ENCODE data around the gene MRPL12. TPM values are rescaled to one million over a fixed set of nuclear protein-coding genes. Genes with fewer than 3 reads are reported as not detected.

MRPL12 gene
- total and polyA plus RNA-seq, 2 donors (not counting 1 experiment from before 2014, with no cell fraction given), result 23.8 to 25.6 TPM

Small RNA genes lying within 50 kb of the gene (small RNA-seq; reads per million reads assigned to genes)
- gene MIR6786 (ENCODE audit: insufficient read length, low read depth, low replicate concordance), result not detected

Other genes starting within 250 kb of the MRPL12 start
- gene ACTG1, start 190.6 kb upstream of the MRPL12 start, total RNA-seq, result 773 and 803 TPM in 2 replicates
- 1,677 and 1,778 TPM in 2 replicates for gene ACTG1, start 190.6 kb upstream of the MRPL12 start, polyA plus RNA-seq
- gene FSCN2, start 175.0 kb upstream of the MRPL12 start, total RNA-seq, result 6.3 and 7.4 TPM in 2 replicates
- 7.1 and 12.0 TPM in 2 replicates for gene FSCN2, start 175.0 kb upstream of the MRPL12 start, polyA plus RNA-seq
- gene FAAP100, start 151.0 kb upstream of the MRPL12 start, total RNA-seq, result 60.7 and 62.0 TPM in 2 replicates
- gene FAAP100, start 151.0 kb upstream of the MRPL12 start, polyA plus RNA-seq, result 59.3 and 72.7 TPM in 2 replicates
- 101 and 103 TPM in 2 replicates for gene NPLOC4, start 66.3 kb upstream of the MRPL12 start, total RNA-seq
- gene NPLOC4, start 66.3 kb upstream of the MRPL12 start, polyA plus RNA-seq, result 70.2 and 80.6 TPM in 2 replicates
- gene TSPAN10, start 66.2 kb upstream of the MRPL12 start, total RNA-seq, result 1.1 and 1.6 TPM in 2 replicates
- gene TSPAN10, start 66.2 kb upstream of the MRPL12 start, polyA plus RNA-seq, result 0.34 and 0.45 TPM in 2 replicates
- 0.69 and 0.92 TPM in 2 replicates for gene PDE6G, start 46.8 kb upstream of the MRPL12 start, total RNA-seq
- 1.1 and 1.6 TPM in 2 replicates for gene PDE6G, start 46.8 kb upstream of the MRPL12 start, polyA plus RNA-seq
- 38.6 and 39.5 TPM in 2 replicates for gene OXLD1, start 36.8 kb upstream of the MRPL12 start, total RNA-seq
- gene OXLD1, start 36.8 kb upstream of the MRPL12 start, polyA plus RNA-seq, result 53.5 and 102 TPM in 2 replicates
- gene CCDC137, start 36.6 kb upstream of the MRPL12 start, total RNA-seq, result 36.0 and 41.7 TPM in 2 replicates
- gene CCDC137, start 36.6 kb upstream of the MRPL12 start, polyA plus RNA-seq, result 12.9 and 18.8 TPM in 2 replicates
- gene ARL16, start 19.6 kb upstream of the MRPL12 start, total RNA-seq, result 32.5 and 35.3 TPM in 2 replicates
- gene ARL16, start 19.6 kb upstream of the MRPL12 start, polyA plus RNA-seq, result 61.4 and 101 TPM in 2 replicates
- gene HGS, start 19.4 kb upstream of the MRPL12 start, total RNA-seq, result 184 and 190 TPM in 2 replicates
- 206 and 220 TPM in 2 replicates for gene HGS, start 19.4 kb upstream of the MRPL12 start, polyA plus RNA-seq
- 5.0 and 6.5 TPM in 2 replicates for gene SLC25A10, start 8.9 kb downstream of the MRPL12 start, total RNA-seq
- gene SLC25A10, start 8.9 kb downstream of the MRPL12 start, polyA plus RNA-seq, result 2.9 and 3.9 TPM in 2 replicates
- gene GCGR, start 100.8 kb downstream of the MRPL12 start, total RNA-seq, result not detected in 2 replicates
- not detected in 2 replicates for gene GCGR, start 100.8 kb downstream of the MRPL12 start, polyA plus RNA-seq
- gene MCRIP1, start 129.9 kb downstream of the MRPL12 start, total RNA-seq, result 69.7 and 74.3 TPM in 2 replicates
- gene MCRIP1, start 129.9 kb downstream of the MRPL12 start, polyA plus RNA-seq, result 59.2 and 84.0 TPM in 2 replicates
- gene PPP1R27, start 131.7 kb downstream of the MRPL12 start, total RNA-seq, result not detected in 2 replicates
- gene PPP1R27, start 131.7 kb downstream of the MRPL12 start, polyA plus RNA-seq, result not detected in 2 replicates
- 191 and 197 TPM in 2 replicates for gene P4HB, start 157.2 kb downstream of the MRPL12 start, total RNA-seq
- 37.4 and 42.5 TPM in 2 replicates for gene P4HB, start 157.2 kb downstream of the MRPL12 start, polyA plus RNA-seq
- 262 and 263 TPM in 2 replicates for gene ARHGDIA, start 168.0 kb downstream of the MRPL12 start, total RNA-seq
- 510 and 744 TPM in 2 replicates for gene ARHGDIA, start 168.0 kb downstream of the MRPL12 start, polyA plus RNA-seq
- 49.7 and 52.1 TPM in 2 replicates for gene ALYREF, start 188.2 kb downstream of the MRPL12 start, total RNA-seq
- 102 and 128 TPM in 2 replicates for gene ALYREF, start 188.2 kb downstream of the MRPL12 start, polyA plus RNA-seq
- gene ANAPC11, start 188.4 kb downstream of the MRPL12 start, total RNA-seq, result 39.5 and 43.3 TPM in 2 replicates
- gene ANAPC11, start 188.4 kb downstream of the MRPL12 start, polyA plus RNA-seq, result 110 and 120 TPM in 2 replicates
- gene NPB, start 198.9 kb downstream of the MRPL12 start, total RNA-seq, result 0.24 and 0.44 TPM in 2 replicates
- not detected in 2 replicates for gene NPB, start 198.9 kb downstream of the MRPL12 start, polyA plus RNA-seq
- gene PCYT2, start 208.0 kb downstream of the MRPL12 start, total RNA-seq, result 34.2 and 34.9 TPM in 2 replicates
- gene PCYT2, start 208.0 kb downstream of the MRPL12 start, polyA plus RNA-seq, result 33.4 and 38.7 TPM in 2 replicates
- 82.7 and 83.2 TPM in 2 replicates for gene SIRT7, start 214.8 kb downstream of the MRPL12 start, total RNA-seq
- 59.5 and 77.2 TPM in 2 replicates for gene SIRT7, start 214.8 kb downstream of the MRPL12 start, polyA plus RNA-seq
- gene MAFG, start 224.4 kb downstream of the MRPL12 start, total RNA-seq, result 27.9 and 29.0 TPM in 2 replicates
- gene MAFG, start 224.4 kb downstream of the MRPL12 start, polyA plus RNA-seq, result 11.4 and 29.8 TPM in 2 replicates
- gene PYCR1, start 233.9 kb downstream of the MRPL12 start, total RNA-seq, result 3.7 and 4.4 TPM in 2 replicates
- 3.7 and 4.3 TPM in 2 replicates for gene PYCR1, start 233.9 kb downstream of the MRPL12 start, polyA plus RNA-seq
- gene MYADML2, start 243.9 kb downstream of the MRPL12 start, total RNA-seq, result not detected in 2 replicates
- gene MYADML2, start 243.9 kb downstream of the MRPL12 start, polyA plus RNA-seq, result not detected in 2 replicates

All from B cell (primary cell).